ENCODE results near the gene MAP3K9. TPM values are rescaled to one million over a fixed set of nuclear protein-coding genes. Genes with fewer than 3 reads are reported as not detected.

MAP3K9 gene
- polyA plus RNA-seq, 1 donor from 2014 or later, result 10.4 TPM

- peak overlapping the region; percentile 90 for H3K4me2 ChIP-seq (ENCODE audit: low read length)
These were observed 1.3 kb upstream of the MAP3K9 start for GRCh38 chr14:70810621-70811020.

More at GRCh38 chr14:70810621-70811020, 1.3 kb upstream of the MAP3K9 start:
- H3K79me2 ChIP-seq (replicated peaks; ENCODE audit: insufficient read depth, low read length), result peaks cover 72% of the 10 kb centered on the region
- H3K9me2 ChIP-seq (ENCODE audit: insufficient read depth, low read length), result no peaks in the 10 kb centered on the region
- H3K4me3 ChIP-seq (ENCODE audit: low read length), result peak overlapping the region; percentile 80
- H3K9ac ChIP-seq (ENCODE audit: low read length), result peak overlapping the region; percentile 88
- TF ChIP-seq EZH2 (IDR thresholded peaks at IDR 0.05; ENCODE audit: borderline replicate concordance, insufficient read depth, low read length, poor library complexity, severe bottlenecking) (no peak), EP300 (conservative IDR thresholded peaks at IDR 0.05; ENCODE audit: poor library complexity, severe bottlenecking) (no peak), TAF1 (IDR thresholded peaks at IDR 0.05; ENCODE audit: low read depth) (no peak), POLR2AphosphoS5 (IDR thresholded peaks at IDR 0.05) (no peak), MXI1 (conservative IDR thresholded peaks at IDR 0.05; ENCODE audit: poor library complexity, severe bottlenecking) (no peak), REST (IDR thresholded peaks at IDR 0.05; ENCODE audit: borderline replicate concordance) (no peak), CTCF (IDR thresholded peaks at IDR 0.05; ENCODE audit: poor library complexity, severe bottlenecking) (no peak), RAD21 (conservative IDR thresholded peaks at IDR 0.05) (no peak), SMC3 (conservative IDR thresholded peaks at IDR 0.05; ENCODE audit: poor library complexity) (no peak)
- H4K20me1 ChIP-seq (ENCODE audit: insufficient read depth), result no peaks in the 10 kb centered on the region
- peak overlapping the region; percentile 77 for H2AFZ ChIP-seq (ENCODE audit: low read depth, low read length)
- H3K27me3 ChIP-seq (ENCODE audit: insufficient read depth, low read depth, low read length), result no peaks in the 10 kb centered on the region
- H3F3A ChIP-seq (ENCODE audit: insufficient read depth, low read length, poor library complexity, severe bottlenecking), result no peaks in the 10 kb centered on the region
- H3K36me3 ChIP-seq (ENCODE audit: insufficient read depth, low read length), result no peaks in the 10 kb centered on the region
- H3K27ac ChIP-seq (ENCODE audit: low read length), result peak overlapping the region; percentile 95
- H3K9me3 ChIP-seq (ENCODE audit: low read length), result no peaks in the 10 kb centered on the region

Measured in neural cell (in vitro differentiated cells).